Colon (tissue), 2 donors: ENCODE results near the gene LIMS2.

Source experiments
- FAIRE-seq: peaks from 2 replicates; lab custom pipeline; 2012; peaks lifted over from hg19 to GRCh38; lab: Jason Lieb, UNC
- donor health status: control.
- donor health status: control.

Gene LIMS2, protein sequence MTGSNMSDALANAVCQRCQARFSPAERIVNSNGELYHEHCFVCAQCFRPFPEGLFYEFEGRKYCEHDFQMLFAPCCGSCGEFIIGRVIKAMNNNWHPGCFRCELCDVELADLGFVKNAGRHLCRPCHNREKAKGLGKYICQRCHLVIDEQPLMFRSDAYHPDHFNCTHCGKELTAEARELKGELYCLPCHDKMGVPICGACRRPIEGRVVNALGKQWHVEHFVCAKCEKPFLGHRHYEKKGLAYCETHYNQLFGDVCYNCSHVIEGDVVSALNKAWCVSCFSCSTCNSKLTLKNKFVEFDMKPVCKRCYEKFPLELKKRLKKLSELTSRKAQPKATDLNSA

DNA sequence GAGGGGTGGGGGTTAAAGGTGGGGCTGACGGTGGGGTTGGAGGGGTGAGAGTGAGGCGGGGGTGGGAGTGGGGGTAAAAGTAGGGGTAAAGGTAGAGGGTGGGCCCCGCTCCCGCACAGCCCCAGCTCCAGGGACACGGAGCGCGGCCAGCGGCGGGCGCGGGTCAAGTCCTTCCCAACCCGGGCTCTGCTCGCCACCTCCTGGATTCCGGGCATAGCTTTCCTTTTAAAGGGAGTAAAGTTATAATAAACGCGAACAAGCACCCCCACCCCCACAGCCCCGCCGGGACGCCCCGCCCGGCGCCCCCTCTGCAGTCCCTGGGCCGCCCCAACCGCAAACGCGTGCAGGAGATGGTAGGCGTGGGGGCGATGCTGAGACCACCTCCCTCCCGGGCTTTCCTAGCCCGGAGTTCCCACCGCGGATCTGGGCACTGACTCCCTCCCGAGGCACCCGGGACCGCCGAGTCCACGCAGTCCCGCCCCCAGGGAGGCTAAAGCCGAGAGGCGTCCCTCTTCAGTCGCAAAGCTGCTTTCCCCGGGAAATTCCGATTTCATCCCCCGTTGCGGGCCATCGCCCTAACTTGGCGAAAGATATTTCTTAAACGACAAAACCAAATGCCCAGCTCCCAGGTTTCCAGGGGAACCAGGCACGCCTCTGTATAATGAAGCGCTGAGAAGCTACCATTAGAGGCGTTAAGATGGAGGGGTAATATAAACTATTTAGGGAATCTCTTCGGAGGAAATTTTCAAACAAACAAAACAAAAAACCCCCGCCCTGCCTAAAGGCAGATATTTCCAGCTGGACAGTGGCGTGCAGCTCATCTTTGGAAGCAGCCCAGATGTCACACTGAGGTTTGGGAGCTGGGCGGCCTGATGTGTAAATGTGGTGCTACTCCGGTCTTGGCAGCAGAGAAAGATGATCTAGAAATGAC, at the start of gene LIMS2:
LIMS2 (minus strand) TSS at position 200 of the 931 bp plus-strand sequence. CDS start 506 bp downstream, outside the sequence.
- no peak for FAIRE-seq

DNA sequence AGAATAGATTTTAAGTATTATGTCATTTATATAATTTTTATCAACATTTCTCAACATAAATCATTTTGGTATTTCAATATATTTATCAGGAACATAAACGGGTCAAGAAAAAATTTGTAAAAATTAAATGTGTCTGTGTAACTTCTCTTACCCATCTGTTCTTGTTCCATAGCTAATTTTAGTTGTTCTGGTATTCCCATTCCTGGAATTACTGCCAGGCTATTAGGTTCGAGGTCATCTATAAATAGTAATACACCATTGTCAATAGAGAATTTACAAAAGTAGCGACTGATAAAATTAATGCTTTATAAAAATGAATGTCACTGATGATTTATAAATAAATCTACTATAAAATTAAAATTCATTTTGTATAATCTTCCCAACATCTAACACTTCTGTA, 47.5 kb upstream of the LIMS2 start:
- FAIRE-seq = no peak

DNA sequence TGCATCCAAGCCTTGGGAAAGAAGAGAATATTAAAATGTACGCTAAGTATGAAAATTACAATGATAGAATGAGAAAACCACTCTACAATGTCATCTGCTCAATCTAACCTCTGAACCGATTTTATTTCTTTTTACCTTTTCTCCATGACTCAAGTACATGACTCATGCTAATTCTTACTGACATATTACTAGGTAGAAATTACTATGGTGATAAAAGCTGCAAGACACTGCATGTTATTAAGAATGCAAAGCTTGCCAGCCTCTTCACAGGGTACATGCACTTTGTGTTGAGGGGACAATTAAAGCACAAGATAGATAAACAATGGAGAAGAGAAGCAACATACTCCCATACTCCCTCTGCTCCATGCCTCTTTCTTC, 46.6 kb upstream of the LIMS2 start:
- FAIRE-seq = no peak

DNA sequence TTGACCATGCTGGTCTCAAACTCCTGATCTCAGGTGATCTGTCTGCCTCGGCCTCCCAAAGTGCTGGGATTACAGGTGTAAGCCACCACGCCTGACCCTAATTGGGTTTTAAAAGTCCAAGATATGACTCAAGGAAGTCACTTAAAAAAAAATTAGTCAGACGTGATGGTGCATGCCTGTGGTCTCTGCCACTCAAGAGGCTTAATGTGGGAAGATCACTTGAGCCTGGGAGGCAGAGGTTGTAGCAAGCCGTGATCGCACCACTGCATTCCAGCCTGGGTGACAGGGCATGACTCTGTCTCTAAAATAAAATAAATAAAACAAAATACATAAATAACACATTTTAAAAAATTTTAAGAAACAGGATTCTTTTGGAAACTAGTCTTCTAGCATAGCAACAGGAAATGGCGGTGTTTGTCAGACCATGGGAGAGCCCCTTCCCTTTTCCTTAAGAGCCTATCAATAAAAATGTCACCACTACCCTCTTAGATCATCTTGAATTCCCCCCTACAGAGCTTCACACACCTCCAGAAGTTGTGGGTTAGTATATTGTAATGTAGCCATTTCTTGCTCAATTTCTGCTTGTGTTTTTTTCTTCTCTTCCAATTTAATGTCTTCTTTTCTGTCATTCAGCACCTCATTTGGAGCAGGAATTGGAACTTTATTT, 46.1 kb upstream of the LIMS2 start:
- no peak for FAIRE-seq

DNA sequence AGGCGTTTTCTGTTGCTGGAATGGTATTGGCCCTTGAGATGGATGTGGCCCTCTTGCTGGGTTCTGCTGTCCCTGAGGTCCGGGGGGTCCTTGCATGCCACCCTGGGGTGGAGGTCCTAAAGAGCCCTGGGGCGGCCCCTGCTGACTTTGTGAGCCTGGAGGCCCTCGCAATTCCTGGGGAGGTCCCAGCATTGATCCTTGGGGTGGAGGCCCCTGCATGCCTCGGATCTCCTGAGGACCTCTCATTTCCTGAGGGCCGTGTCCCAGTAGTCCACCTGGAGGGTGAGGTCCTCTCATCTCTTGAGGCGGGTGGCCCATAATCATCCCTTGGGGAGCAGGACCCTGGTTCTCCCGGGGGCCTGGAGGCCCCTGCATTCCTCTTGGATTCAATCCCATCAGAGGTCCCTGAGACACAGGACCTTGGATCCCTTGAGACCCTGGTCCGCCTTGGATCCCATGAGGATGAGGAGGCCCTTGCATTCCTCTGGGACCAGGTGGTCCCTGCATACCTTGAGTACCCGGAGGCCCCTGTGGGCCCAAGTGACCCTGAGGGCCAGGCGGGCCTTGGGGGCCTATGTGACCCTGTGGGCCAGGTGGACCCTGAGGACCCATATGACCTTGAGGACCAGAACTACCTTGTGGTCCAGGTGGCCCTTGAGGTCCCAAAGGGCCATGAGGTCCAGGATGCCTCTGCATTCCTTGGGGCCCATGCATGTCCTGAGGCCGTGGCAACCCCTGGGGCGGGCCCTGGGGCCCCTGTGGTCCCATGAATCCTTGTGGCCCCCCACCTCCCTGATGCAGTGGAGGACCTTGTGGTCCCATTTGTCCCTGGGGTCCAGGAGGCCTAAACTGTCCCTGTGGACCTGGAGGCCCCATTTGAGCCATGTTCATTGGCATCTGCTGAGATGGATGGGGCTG, 44.2 kb upstream of the LIMS2 start:
- no peak for FAIRE-seq

DNA sequence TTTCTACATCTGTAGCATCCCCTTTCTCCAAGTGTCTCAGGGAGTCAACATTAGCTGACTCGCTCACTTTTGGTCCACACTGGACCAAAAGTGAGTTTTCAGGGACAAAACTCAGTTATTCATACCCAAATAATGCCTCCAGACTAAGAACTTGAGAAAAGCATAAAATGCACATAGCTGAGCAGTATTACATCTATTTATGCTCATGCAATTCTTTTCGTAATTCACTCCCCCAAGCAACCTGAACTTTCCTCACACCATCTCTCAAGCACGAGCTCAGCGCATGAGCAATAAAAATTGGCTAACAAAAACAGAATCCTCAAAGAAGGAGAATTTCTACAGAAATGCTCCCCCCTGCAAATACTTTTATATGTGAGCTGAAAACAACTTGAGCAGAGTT, 42.9 kb upstream of the LIMS2 start:
- no peak for FAIRE-seq

DNA sequence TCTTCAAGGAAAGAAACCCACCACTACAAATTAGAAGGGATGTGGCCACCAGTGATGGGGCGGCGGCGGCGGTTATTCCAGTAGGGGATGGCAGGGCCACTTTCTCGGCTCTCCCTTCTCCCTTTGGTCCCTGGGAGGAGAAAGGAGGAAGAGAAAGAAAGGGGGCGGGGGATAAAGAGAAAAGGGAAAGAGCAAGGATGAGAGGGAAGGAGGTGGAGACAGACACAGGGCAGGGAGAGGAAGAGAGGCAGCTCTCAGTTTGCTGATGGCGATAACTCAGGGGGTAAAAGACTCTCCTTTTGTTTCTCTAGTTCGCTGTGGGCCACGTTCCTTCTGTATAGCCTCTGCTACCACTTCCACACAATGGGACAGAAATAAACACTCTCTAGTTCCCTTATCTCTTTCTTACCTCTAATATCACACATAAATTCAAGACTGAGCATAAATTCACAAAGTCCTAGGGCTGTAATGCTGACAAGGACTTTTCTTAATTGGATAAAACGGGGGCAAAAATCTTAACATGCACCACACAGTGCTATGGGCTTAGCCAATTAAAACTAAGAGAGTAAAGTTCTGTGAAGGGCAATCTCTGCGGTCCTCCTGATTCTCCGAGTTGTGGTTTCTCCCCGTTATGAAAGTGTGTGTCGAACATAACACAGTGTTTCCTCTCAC, 40.6 kb upstream of the LIMS2 start:
- no peak for FAIRE-seq

DNA sequence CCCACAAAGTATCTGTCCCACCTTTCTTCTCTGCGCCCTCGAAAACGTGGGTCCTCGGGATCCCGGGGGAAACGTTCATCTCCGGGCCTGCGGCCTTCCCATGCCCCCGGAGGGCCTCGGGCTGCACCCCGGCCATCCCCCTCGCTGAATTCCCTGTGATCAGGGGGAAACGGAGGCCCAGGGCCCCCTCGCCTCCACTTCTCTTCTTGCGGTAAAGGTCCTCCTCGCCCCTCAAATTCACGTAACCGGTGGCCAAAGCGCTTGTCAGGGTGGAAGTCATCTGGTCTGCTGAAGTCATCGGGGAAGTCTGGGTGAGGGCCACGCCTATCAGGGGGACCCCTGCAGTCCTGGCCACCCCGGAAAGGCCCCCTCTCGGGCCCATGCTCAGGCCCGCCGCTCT, 38.2 kb upstream of the LIMS2 start:
- no peak for FAIRE-seq

DNA sequence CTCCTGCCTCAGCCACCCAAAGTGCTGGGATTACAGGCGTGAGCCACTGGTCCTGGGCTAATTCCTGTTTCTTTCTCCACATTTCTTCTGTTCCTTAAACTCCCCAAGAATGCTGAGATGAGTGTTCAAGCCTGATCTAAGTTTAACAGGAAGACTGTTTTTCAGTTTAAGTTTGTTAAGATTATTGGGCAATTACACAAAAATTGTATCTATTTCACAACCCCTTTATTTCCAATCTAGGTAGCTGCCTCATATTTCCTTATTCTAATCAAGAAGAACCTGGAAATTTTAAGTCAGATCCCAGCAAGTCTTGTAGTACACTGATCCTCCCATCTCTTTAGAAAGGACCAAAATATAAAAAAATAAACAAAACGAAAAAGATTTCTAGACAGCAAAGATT, 37.7 kb upstream of the LIMS2 start:
- no peak for FAIRE-seq

DNA sequence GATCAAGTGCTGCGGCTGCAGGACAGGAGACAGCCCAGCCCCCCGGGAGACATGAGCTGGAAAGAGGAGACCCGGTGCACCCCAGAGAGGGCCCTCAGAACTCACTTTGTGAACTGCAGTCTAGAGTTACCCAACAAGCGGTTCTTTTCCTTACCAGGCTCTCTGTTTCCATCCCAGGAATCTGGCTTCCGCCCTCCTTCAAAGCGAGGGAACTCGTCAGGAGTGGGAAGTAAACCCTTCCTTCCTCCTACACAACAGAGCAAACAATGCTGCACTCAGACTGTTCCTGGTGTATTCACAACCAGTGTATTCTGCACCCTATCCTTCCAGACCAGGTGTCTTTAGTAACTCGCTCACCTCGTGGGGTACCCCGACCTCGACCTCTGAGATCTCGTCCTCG, 34.0 kb upstream of the LIMS2 start:
- FAIRE-seq = no peak

DNA sequence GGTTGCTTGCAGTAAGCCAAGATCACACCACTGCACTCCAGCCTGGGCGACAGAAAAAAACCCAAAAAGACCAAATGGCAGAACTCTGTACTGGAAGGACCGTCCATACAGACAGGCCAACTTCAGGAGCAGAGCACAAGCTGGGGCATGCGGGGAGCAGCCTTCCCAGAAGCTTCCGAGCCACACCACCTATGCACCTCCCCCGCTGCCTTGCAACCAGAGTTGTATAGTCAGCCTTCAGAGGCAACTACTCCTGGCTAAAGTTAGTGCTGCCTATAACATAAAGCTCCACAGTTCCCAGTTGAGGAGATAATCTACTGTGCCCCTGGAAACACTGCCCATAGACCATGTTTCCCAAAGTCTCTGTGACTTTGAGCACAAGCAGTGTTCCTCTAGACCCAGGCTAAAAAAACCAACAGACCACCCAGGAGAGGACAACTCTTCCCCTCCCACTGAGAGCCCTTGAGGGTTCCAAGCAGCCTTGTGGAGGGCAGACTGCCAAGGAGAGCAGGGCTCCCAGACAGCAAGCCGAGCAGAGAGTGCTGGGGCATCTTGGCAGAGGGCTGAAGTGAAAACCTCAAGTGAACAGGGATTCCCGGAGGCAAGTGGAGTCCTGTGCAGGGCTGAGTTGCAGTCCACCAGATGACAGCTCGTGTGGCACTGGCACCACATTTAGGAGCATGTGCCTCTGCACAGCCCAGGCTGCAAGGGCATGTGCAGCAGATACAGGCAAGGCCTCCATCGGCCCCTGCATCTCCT, 32.7 kb upstream of the LIMS2 start:
- FAIRE-seq = no peak

DNA sequence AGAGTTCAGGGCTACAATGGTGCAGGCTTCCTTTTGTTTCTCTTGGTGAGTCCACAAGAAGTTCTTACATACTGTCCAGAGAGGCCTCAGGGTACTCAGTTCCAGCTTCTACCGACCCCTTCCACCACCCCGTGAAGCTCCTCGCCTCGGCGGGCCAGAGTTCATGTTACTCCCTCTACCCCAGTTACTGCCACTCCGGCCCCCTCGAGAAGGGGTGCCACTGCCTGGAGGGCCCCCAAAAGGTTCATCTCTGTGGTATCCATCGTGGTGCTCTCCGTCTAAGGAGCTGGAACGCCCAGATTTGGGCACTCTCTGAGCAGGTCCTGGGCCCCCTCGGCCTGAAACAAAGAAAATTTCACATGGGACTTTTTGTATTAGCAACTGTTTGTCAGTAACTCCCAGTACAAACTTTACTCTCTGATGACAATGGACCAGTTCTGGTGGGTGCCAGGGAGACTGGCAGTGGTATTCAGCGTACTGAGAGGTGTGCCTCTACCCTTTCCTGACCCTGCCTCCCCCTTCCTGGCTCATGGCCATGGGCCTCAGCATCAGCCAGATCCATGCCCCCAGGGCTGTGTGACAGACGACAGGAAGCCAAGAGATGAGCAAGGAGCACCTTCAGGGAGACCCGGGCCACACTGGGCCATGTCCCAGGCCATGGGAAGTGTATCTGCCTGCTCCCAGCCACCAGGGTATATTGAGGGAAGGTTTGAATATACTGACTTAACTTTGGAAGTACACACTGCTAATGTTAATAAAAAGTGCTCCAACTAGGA, 31.1 kb upstream of the LIMS2 start:
- no peak for FAIRE-seq

DNA sequence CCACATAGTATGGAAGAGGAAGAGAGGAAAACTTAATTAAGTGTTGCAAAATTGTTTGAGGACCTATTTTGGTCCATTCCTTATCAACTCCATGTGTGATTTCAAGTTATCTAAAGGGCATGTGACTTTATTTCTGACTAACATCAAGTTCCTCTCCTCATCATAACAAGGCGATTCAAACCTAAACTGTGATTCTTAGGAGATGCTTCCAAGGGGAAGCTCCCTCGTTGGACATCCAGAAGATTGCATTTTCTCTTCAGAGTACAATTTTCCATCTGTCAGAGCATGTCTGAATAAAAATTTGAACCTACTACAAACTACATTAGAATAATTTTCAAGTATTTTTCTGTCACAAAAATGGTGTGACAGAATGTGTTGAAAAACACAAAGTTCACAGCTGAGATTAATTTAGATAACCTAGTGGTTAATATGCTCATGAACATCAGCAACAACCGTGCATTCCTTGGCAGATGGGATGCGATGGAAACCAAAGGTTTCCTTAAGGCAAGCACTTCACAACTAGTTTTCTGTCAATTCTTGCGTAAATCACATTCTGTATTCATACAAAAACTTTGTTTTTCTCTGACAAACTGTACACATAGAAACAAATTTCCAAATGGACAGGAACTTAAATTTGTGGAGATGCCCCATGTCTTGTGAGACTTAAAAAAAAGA, 30.2 kb upstream of the LIMS2 start:
- no peak for FAIRE-seq

DNA sequence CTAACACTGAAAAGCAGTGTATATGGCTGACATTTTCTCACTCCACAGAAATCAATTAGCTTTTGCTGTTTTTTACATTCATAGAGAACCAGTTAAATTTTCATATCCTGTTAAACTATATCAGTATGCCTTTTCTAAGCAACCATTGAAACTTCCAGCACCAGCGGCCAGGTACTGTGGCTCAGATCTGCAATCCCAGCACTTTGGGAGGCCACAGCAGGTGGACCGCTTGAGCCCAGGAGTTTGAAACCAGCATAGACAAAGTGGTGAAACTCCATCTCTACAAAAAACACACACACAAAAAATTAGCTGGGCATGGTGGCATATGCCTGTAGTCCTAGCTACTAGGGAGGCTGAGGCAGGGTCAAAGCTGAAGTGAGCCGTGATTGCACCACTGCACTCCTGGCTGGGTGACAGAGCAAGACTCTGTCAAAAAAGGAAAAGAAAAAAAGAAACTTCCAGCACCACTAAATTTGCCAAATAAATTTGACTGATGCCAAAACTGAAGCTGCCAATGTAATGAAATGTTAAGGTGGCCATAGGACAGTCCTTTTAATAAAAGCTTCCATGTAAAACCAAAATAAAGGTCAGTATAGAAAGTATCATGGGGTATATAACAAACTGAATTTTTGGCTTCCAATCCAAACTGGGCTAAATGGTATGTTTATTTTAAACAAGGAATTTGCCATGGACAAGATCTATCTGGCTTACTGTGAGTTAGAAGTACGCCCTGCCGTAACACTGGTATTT, 29.5 kb upstream of the LIMS2 start:
- no peak for FAIRE-seq

DNA sequence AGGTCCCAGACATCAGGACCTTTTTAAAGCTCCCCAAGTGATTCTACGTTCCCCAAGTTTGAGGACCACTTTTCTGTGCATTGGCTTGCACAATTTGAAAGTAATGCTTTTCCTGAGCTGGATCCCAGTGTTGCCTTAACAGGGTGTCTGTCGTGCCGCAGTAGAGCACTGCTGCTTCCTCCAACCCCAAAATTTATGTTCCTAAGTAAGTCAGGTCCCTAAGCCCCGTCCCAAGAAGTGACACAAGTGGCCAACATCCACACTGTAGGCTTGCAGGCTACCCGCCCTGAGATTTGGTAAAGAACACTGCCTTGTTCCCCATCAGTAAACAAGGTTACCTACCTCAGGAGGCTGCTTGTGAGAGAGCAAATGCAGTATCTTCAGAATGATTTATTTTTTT, 28.0 kb upstream of the LIMS2 start:
- no peak for FAIRE-seq

DNA sequence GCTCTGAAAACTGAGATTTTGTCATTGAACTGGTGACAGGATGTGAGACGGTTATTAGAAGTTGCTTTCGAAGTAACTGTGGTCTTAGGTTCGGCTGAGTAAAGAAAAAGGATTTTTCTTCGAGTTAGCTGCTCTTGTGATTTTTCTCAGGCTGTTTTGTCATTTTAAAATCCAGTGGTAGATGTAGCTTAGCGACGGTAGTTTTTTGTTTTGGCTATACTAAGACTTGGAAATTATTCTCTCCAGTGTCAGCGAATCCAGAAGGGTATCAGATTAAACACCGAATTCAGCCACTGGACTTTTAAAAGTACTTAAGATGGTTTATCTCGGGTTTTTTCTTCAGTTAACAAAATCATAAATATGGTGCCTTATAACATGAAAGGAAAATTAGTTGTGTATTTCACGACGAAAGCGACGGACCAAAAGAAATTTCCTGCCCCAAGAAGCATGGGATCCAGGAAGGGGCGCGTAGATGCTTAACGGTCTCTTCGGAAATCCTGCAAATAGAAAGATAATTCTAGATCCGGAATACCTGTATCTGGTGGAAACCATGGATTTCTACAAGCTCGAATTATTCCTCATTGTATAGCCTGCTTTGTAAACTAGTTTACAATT, 27.2 kb upstream of the LIMS2 start:
- no peak for FAIRE-seq

DNA sequence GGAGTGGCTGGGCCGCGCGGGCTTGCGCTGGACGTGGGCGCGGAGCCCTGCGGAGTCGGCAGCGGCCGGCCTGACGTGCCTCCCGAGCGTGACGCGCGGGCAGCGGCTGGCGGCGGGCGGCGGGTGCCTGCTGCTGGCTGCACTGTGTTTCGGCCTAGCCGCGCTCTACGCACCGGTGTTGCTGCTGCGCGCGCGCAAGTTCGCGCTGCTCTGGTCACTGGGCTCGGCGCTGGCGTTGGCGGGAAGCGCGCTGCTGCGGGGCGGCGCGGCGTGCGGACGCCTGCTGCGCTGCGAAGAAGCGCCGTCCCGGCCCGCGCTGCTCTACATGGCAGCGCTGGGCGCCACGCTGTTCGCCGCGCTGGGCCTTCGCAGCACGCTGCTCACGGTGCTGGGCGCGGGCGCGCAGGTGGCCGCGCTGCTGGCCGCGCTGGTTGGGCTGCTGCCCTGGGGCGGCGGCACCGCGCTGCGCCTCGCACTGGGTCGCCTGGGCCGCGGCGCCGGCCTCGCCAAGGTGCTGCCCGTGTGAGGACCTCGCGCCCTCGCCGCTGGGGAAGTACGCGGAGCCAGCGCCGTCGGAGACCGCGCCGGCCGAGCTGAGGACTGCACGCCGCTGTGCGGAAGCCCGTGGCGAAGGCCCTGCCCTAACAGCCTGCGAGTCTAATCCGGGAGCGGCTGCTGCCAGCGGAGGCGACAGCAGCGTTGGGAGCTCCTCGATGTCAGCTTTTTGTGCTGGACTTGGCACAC, 26.5 kb upstream of the LIMS2 start:
- FAIRE-seq = no peak
